HG02840 (cell line): ENCODE results near the gene HTR4.
"Not testable (repeated sequence)": the region's sequence is repeated elsewhere in the genome, so short reads cannot be mapped to it uniquely, and the experiment has no call there.

Experiments used
- ATAC-seq: cut with Tn5 transposase; IDR thresholded peaks from one replicate; pipeline ENCODE4 v1.9.1; 2021; ENCODE audit warnings: mild to moderate bottlenecking, moderate library complexity, moderate number of reproducible peaks; ENCODE audit not compliant: unreplicated experiment, low FRiP score

HTR4 gene

DNA sequence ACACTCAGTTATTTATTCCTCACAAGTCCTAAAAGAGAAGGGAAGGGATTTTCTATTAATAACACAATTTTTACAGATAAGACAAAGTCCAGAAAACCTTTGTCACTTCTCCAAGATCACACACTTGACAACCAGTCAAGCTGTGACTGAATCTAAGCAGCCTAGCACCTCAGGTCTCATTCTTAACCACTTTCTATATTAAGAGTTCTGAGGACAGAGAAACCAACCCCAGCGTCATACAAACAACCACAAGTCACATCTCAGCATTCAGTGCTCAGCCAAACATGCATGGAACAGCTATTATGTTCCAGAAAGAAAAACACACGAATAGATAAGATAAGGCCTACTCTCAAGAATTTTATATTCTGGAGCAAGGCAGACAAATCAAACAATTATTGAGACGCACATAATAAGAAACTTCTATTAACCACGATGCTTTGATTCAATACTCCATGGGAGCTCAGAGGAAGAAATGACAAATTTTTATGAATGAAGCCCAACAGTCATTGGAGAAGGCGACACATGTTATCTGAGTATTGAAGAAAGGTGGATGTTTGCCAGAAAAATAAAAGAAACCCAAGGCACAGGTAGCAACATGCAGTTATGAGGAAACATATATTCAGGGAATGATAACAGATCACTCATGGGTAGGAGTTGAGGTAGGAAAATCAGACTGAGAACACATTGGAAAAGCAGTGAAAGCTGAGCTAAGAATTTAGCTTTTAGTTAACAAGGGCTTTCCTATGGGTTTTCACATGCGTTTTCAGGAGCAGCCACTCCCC lies 113.1 kb downstream of the HTR4 start:
- no peak for ATAC-seq

DNA sequence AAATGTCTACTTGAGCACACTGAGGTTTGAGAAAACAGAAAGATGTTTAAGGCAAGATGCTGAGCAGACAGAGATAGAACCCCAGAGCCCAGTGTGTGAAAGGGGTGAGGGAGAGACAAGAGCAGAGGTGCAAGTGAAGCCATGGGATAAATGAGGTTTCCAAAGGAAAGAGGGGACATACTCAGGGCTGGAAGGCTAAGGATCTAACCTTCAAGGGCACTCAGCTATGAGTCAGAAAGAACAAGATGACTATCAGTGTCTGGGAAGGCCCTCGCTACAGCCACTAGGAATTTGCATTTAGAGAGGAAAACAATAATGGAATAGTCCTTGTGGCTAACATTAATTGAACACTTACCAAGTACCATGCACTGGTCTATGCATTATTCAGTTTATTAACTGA lies 113.7 kb downstream of the HTR4 start:
- ATAC-seq = no peak

DNA sequence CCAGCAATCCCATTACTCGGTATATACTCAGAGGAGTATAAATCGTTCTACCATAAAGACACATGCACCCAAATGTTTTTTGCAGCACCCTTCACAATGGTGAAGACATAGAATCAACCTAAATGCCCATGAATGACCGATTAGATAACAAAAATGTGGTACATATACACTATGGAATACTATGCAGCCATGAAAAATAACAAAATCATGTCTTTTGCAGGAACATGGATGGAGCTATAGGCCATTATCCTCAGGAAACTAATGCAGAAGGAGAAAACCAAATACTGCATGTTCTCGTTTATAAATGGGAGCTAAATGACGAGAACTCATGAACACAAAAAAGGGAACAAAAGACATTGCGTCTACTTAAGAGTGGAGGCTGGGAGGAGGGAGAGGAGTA lies 114.5 kb downstream of the HTR4 start:
- no peak for ATAC-seq

DNA sequence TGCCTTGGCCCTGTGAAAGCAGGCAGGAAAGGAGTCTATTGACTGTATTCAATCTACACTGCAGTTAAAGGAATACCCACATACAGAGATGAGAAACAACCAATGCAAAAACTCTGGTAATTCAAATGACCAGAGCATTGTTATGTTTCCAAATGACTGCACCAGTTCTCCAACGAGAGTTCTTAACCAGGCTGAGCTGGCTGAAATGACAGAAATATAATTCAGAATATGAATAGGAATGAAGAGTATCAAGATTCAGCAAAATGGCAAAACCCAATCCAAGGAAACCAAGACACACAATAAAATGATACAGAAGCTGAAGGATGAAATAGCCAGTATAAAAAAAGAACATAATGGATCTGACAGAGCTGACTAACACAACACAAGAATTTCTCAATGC lies 119.1 kb downstream of the HTR4 start:
- ATAC-seq = no peak

DNA sequence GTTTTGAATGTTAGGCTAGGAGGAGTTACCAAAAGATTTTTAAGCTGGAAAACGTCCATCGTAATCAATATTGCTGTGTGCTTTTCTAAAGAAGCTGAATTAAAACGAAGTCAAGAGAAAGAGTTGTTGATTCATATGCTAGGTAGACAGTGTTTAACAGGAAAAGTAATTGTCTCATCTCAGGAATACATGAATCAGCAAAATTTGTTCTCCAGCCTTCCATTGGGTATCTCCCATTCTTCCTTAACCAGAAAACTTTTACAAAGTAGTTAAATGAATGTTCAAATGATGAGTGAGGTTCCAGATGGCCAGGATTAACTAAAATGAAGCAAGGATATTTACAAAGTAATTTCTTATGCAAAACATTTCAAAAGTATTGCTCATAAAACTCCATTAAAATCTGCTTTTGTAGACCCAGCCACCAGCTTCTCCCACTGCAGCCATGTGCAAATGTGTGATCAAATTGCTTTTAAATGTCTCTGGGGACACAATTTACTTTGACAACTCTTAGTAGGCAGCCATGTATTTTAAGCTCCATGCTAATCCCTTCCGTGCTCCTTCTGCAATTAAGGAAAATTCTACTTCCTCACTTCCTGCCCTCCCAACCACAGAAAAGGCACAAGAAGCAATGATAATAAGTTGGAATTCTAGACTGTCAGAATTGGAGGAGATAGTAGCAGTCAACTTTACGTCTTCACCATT lies 121.2 kb downstream of the HTR4 start:
- ATAC-seq = no peak

DNA sequence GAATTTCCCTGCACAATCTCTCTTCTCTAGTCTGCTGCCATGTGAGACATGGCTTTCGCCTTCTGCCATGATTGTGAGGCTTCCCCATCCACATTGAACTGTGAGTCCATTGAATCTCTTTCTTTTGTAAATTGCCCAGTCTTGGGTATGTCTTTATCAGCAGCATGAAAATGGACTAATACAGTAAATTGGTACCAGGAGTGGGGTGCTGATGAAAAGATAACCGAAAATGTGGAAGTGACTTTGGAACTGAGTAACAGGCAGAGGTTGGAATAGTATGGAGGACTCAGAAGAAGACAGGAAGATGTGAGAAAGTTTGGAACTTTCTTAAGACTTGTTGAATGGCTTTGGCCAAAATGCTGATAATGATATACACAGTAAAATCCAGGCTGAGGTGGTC lies 124.9 kb downstream of the HTR4 start:
- ATAC-seq = not testable (repeated sequence)

DNA sequence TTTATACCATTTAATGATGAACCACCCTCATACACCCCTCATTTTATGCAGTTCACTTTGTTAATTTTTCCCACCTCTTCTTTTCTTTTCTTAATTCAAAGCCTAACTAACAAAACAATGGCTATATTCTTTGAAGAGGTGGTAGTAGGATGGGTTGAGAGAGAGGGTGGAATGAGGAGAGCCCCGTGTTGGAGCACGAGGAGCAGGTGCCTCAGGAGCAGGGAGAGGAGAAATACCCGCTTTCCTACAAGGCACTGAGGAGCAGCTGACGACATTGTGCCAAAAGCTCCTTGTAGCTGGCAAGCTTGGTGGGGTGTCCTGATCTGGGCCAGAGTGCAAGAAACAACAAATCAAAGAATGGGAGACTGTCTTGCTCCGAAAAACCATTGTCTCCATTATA lies 129.6 kb downstream of the HTR4 start:
- no peak for ATAC-seq

DNA sequence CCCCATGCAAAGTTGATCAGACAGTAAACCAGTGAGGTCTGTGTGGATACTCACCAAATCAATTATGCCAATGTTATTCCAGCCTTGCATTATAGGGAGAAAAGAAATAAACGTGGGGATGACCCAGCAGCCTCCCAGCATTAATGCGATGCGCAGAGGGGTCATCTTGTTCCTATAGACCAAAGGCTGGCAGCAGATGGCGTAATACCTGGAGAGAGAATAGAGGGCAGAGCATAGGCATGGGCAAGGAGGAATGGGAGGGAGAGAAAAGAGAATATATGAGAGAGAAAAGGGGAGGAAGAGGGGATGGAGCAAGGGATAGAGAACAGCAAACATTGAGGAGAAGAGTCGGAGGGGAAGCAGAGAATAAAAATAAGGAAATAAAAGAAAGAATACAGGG lies 131.2 kb downstream of the HTR4 start:
- no peak for ATAC-seq

DNA sequence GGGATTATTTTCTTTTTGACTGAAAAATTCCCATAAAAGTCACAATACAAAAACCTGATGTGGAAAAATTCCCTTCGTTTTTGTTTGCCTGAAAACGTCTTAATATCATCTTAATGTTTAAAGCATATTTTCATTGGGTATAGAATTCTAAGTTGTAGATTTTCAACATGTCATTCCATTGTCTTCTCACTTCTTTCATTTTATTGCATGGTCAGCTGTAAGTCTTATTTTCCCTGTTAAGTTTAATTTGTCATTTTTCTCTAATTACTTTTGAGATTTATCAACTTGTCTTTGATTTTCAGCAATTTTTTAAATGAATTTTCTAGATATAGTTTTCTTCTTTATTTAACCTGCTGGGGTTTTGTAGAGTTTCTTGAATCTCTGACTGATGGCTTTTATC lies 138.9 kb downstream of the HTR4 start:
- no peak for ATAC-seq

DNA sequence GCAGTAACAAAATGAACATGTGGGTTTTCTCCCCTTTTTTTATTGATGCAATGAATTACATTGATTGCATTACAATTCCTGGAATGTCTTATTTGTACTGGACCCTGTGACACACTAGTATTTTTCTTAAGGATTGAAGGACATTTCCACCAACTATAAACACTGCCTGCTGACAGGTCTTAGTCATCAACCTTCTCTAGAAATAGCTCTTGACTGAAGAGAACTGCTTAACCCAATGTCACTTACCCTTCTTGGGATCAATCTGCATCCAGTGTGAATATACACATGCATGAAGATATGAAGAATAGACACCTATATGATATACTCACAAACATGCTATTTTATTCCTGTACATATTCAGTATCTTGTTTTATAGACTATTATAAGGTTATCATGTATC lies 140.0 kb downstream of the HTR4 start:
- ATAC-seq = no peak

DNA sequence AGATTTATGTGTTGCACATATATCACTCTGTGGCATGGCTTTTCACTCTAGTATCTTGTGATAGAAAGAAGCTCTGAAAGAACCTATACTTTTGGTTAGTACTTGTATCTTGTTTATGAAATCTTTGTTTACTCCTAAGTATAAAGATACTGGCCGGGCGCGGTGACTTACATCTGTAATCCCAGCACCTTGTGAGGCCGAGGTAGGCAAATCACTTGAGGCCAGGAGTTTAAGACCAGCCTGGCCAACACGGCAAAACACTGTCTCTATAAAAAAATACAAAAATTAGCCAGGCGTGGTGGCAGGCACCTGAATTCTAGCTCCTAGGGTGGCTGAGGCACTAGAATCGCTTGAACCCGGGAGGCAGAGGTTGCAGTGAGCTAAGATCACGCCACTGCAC lies 141.8 kb downstream of the HTR4 start:
- ATAC-seq = no peak

DNA sequence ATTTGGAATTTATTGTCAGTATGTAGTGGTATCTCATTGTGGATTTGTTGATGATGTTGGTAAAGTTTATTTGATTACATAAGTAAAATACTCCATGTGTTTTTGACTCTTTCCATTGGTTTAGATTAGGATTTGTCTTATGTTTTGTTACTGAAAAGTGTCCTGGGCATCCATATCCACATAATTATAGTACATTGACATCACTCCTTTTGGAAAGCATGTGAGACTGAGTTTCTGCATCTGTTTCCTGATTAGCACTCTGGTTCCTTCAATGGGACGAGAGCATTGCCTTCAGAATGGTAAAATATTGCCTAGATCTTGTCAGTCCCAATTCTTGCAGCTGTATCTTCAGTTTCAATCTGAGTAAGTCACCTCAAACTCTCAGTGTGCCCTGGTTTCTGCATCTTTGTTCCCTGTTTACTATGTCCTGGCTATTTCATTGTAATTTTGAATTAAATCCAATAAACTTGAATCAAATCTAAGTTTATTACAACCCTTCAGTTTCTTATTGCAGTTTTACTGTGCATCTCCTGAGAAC lies 142.4 kb downstream of the HTR4 start:
- ATAC-seq = peak; percentile 63

DNA sequence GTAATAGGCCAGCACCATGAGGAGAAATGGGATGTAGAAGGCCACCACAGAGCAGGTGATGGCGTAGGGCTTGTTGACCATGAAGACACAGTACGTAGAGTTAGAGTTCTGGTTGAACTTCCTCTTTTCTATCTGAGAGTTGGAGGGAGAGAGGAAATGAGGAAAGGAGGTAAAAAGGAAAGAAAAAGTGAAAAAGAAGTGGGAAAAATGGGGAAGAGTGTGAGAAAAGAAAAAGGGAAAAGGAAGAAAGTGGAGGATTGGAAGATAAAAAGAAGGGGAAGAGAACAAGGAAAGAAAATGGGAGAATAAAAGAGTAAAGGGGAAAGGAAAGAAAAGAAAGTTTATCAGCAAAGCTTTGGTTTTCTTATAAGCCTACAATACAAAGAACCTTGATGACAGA lies 144.4 kb downstream of the HTR4 start:
- no peak for ATAC-seq

DNA sequence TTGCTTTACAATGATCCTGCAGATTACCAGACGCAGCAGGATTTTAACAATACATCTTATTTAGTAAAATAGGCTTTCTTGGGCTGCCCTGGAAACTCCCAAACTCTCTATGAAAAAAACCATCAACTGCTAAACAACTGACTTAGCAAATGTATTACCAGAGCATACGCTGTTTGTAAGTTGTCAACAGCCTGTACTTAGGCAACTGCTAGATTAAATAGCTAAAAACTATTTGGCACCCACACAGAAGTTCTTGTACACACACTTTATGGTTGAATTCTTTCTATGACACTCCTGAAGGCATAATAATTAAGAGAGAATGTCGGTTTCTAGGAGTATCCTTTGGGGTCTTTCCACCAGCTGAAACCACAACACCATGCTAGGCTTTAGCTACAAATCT lies 146.7 kb downstream of the HTR4 start:
- ATAC-seq = no peak

DNA sequence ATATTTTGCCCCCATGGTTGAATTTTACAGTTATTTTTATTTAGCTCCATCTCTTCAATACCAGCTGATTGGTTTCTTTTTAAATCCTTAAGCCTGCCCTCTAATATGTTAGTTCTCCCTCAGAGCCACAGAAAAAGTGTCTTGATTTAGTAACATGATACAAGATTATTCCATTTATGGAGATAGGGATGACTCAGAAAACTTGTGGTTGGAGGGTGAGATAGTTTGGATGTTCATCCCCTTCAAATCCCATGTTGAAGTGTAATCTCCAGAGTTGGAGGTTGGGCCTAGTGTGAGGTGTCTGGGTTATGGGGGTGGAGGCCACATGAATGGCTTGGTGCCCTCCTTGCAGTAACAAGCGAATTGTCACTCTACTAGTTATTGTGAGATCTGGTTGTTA lies 154.9 kb downstream of the HTR4 start:
- ATAC-seq = no peak

DNA sequence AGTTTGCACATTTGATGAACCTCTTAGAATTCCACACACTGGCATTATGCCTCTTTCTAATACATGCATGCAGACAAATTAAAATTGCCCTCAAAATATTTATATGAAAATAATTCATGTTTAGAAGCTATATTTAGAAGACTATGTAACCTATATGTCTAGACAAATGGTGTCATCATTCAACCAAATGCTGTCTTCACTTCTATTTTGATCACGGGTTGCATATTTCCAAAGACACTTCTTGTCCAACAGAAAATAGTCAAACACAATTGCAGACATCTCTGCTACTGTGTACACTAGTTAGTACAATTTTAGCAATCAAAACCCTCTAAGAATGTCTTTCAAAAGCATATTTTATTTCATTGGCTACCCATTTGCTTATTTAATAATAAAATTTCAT lies 156.6 kb downstream of the HTR4 start:
- ATAC-seq = no peak

DNA sequence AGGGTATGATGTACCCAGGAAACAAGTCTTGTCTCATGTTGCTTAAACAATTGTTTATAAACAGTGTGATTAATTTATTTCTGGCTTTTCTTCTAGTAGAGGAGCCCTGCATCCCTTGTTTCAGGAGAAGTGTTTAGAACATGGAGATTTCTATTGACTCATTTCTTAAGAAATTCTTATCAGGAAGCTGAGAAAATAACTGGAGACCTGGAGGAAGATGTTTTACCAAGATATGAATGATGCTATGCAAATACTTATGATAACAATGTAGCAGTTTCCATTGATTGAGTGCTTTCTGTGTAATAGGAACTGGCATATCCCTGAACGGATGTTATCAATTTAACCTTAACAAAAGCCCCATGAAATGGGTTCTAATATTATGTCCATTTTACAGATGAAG lies 162.0 kb downstream of the HTR4 start:
- no peak for ATAC-seq

DNA sequence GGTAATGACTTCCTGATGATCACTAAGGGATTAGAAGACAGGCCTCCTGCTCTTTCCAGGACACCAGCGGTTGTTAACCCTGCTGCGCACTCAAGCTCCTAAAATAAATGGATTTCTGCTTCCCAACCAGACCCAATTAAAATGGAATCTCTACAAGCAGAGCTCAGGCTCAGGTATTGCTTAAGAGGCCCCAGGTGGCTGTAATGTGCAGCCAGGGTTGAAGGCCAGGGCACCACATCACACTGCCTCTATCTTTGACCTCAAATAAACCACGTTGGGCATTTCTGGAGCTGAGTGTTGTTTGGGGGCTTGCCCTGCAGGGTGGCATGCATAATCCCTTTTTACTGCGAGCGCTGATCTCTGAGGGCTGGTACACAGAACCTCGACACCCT lies 162.5 kb downstream of the HTR4 start:
- ATAC-seq = no peak

DNA sequence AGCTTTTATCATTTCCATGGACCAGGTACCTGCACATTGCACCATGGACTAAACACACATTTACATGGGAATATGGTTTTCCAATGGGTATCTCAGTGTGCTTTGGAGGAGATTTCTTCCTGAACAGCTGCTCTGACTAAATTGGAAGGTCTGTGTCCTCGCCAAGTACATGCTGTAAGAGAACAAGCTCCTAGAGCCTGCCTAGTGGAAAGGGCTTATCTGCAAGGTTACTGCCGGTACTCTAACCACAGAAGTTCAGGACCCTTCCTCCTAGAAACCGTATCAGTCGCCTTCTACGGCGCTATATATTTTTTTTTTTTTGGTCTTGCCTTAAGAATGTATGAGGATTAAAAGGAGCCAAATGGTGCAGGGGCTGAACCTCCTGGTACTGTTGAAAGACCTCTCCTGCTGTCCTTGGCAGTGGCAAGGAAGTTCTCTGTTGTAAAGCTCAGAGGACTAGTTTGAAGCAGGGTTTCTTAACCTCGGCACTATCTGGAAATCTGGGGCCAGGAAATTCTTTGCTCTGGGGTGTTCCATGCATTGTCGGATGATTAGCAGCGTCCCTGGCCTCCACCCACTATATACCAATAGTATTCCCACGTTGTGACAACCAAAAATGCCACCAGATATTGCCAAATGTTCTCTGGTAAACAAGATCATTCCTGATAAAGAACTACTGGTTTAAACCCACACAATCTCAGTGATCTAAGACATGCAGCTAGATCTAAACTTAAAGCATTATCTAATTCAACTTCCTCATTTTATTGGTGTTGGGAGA lies 163.1 kb downstream of the HTR4 start:
- no peak for ATAC-seq

DNA sequence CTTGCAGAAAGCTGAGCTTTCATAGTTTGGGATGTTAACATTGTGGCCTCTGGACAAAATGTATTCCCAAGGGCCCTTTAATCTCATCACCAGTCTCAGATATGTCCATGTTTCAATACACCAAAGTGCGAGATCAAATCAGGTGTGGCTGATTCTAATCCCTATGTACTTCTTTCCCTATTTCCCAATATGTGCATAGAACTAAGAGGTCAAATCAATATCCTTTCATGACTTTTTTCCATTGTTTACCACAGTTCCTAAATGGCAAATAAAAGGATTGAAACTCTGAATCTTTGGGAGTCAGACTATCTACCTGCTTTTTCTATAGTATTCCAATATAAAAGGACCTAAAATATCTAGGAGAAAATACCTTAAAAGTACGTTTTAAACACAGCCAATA lies 165.6 kb downstream of the HTR4 start:
- ATAC-seq = no peak

DNA sequence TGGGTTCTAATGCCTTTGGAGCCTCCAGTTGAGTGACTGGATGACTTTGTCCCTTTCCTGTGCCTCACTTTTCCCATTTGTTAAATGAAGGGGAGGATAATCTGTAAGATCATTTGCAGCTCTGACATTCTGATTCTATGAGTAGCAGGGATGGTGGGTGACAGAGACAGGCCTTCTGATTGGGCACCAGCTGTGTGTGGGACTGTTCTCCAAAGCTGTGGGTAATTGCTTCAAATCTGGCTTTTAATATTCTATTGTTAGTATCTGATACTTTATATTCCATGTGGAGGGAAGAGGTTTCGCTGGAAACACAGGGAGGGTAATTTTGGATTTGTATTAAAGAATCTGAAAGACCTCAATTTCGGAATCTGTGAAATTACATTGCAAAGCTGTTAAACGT lies 167.9 kb downstream of the HTR4 start:
- ATAC-seq = no peak
